NCI-H2081 treated with DMSO at 0.1 percent for 48 hours (cell line): Measurements from ENCODE around the gene CCDC92B.
"Not testable (repeated sequence)": the region's sequence is repeated elsewhere in the genome, so short reads cannot be mapped to it uniquely, and the experiment has no call there.

Experiments used
- DNase-seq: peaks from one replicate; lab custom pipeline; 2025; lab: John Stamatoyannopoulos, UW

Gene CCDC92B

GRCh38 chr17:2749058-2749783, at the start of gene CCDC92B:
TSS of gene CCDC92B (minus strand) at chr17:2749652. CDS start at chr17:2735145, 14,507 bp downstream.
- DNase-seq = no peak

GRCh38 chr17:2798678-2799077, 49.2 kb upstream of the CCDC92B start:
- no peak for DNase-seq

GRCh38 chr17:2798188-2798587, 48.7 kb upstream of the CCDC92B start:
- no peak for DNase-seq

- DNase-seq = no peak
Measured at GRCh38 chr17:2797637-2798036, 48.2 kb upstream of the CCDC92B start.

GRCh38 chr17:2797226-2797625, 47.8 kb upstream of the CCDC92B start:
- DNase-seq = no peak

GRCh38 chr17:2796164-2797125, 47.0 kb upstream of the CCDC92B start, which contains the start of gene RAP1GAP2:
TSS of gene RAP1GAP2 (plus strand) at chr17:2796438. CDS start at chr17:2796528, 90 bp downstream.
- DNase-seq = no peak

- no peak for DNase-seq
Measured at GRCh38 chr17:2795441-2796163, 46.1 kb upstream of the CCDC92B start.

GRCh38 chr17:2794111-2794803, 44.8 kb upstream of the CCDC92B start:
- DNase-seq = no peak

GRCh38 chr17:2792366-2793169, 43.1 kb upstream of the CCDC92B start:
- DNase-seq = no peak

- no peak for DNase-seq
Measured at GRCh38 chr17:2789700-2790099, 40.2 kb upstream of the CCDC92B start.

GRCh38 chr17:2786176-2786881, 36.9 kb upstream of the CCDC92B start:
- peak; percentile 13 for DNase-seq

- not testable (repeated sequence) for DNase-seq
Measured at GRCh38 chr17:2785376-2785775, 35.9 kb upstream of the CCDC92B start.

- DNase-seq = no peak
Measured at GRCh38 chr17:2784864-2785263, 35.4 kb upstream of the CCDC92B start.

- no peak for DNase-seq
Measured at GRCh38 chr17:2783310-2784030, 34.0 kb upstream of the CCDC92B start.

- no peak for DNase-seq
Measured at GRCh38 chr17:2782055-2782454, 32.6 kb upstream of the CCDC92B start.

- not testable (repeated sequence) for DNase-seq
Measured at GRCh38 chr17:2781598-2781997, 32.1 kb upstream of the CCDC92B start.

GRCh38 chr17:2780931-2781454, 31.5 kb upstream of the CCDC92B start:
- no peak for DNase-seq

GRCh38 chr17:2780256-2780655, 30.8 kb upstream of the CCDC92B start:
- no peak for DNase-seq

GRCh38 chr17:2779545-2779944, 30.1 kb upstream of the CCDC92B start:
- no peak for DNase-seq
